Ovary (tissue), 9 donors: ENCODE data around the gene KCNJ1. TPM values are rescaled to one million over a fixed set of nuclear protein-coding genes. Genes with fewer than 3 reads are reported as not detected.
A peak's percentile ranks its signal among the peaks of the same experiment; 100 is the strongest.

ENCODE experiments used
- DNase-seq, 5 donors: peaks; one replicate each; pipeline ENCODE4 v3.0.0-alpha.2; 2019 to 2020
- H3K27ac ChIP-seq, 2 donors: fragments of 200-600 bp; one replicate each; pipeline versions ENCODE4 v1.5.1 to v1.8.0; 2019 to 2022
- H3K27me3 ChIP-seq: fragments of 200-600 bp; one replicate; pipeline ENCODE4 v1.8.0; 2022
- H3K36me3 ChIP-seq: fragments of 200-600 bp; sonication (generic); one replicate; pipeline ENCODE4 v1.5.1; 2019
- H3K4me1 ChIP-seq: one replicate; pipeline ENCODE4 v1.8.1; 2013; ENCODE audit warnings: mild to moderate bottlenecking, moderate library complexity; ENCODE audit not compliant: insufficient read depth
- H3K4me3 ChIP-seq: fragments of 200-600 bp; sonication (generic); one replicate; pipeline ENCODE4 v1.5.1; 2017
- H3K9me3 ChIP-seq, 2 donors: fragments of 200-600 bp in 1 of 2; sonication (generic) in 1 of 2; one replicate each; pipeline versions ENCODE4 v1.5.1 to v1.8.1; 2013 to 2019; ENCODE audit warnings: mild to moderate bottlenecking in 1 of 2, moderate library complexity in 1 of 2
- CTCF ChIP-seq, 3 donors: fragments of 450-650 bp in 2 of 3; fragments of 200-600 bp in 1 of 3; IDR thresholded peaks; one replicate each; pipeline versions ENCODE4 v1.5.1 to v1.8.0; 2016 to 2022; ENCODE audit warnings: antibody characterized with exemption in 3 of 3, mild to moderate bottlenecking in 1 of 3
- EP300 ChIP-seq: sonication (generic); formaldehyde crosslinking; IDR thresholded peaks from one replicate; pipeline ENCODE4 v1.6.1; 2017; ENCODE audit warnings: antibody characterized with exemption
- POLR2A ChIP-seq: fragments of 450-650 bp; IDR thresholded peaks from one replicate; pipeline ENCODE4 v1.6.1; 2017; ENCODE audit warnings: antibody characterized with exemption, mild to moderate bottlenecking, moderate library complexity
- WGBS, 3 donors: extraction: QIAGEN DNeasy Blood & Tissue Kit in 1 of 3; methylation state at CpG; one replicate each; pipeline versions ENCODE4 v1.1.5 to v1.1.7; 2013 to 2017; 5-methylcytosine and 5-hydroxymethylcytosine counted together
- intact Hi-C, 4 donors: fragments of 100-400 bp; cut with DNase I; formaldehyde crosslinking; loops; one replicate each; pipeline versions ENCODE4 v1.11.0 to v1.15.1; 2022 to 2023
- polyA plus RNA-seq, 2 donors: library from polyadenylated mRNA; stranded (reverse); fragments of 200-250 nt in 1 of 2; fragments of 350-450 nt in 1 of 2; fragmentation: Illumina TruSeq in 1 of 2; extraction: RNeasy Lipid Tissue Mini Kit (QIAGEN cat#74804) in 1 of 2; gene quantifications; one replicate each; pipeline ENCODE4 v1.2.3, GENCODE V29; 2013 to 2014
- total RNA-seq, 7 donors: library from RNA; depleted of rRNA in 2 of 7; stranded (reverse); fragments of >200 nt in 2 of 7; fragmentation: NEBNext Ultra II Directional in 3 of 7; extraction: Animal tissue kit (Norgen Biotek cat#: 25700) in 3 of 7; gene quantifications; one replicate each; pipeline versions ENCODE4 v1.1.0 to v1.2.4, GENCODE V29; 2016 to 2023
- donor health status: DM: no; HTN: no; CAD: no; lungs with moderate emphysema.
- donor health status: DM: no; HTN: no; CAD: no.
- donor health status: Bipolar disorder and iron deficiency.
- donor health status: DM: yes; HTN: yes; CAD: no.
- donor health status: DM: no; HTN: no; CAD: no.
- donor health status: DM: yes; HTN: yes; CAD: no.

The KCNJ1 gene
- total and polyA plus RNA-seq, 9 donors, result 0.48 TPM; not detected in 8

- Histone ChIP-seq H3K27ac (no peak overlapping the region), H3K36me3 (no peaks in the 10 kb centered on the region), H3K9me3 (no peaks in the 10 kb centered on the region), H3K4me1 (peaks cover 6% of the 10 kb centered on the region), H3K4me3 (no peak overlapping the region), H3K27me3 (no peaks in the 10 kb centered on the region)
- DNase-seq, result no peak
- WGBS, 3 donors, result 86 to 92% (median 89%) methylated on average over 8 to 9 of the region's 9 CpGs
- no peak for TF ChIP-seq CTCF (IDR thresholded peaks at IDR 0.05)
- TF ChIP-seq EP300, result no peak
- no peak for TF ChIP-seq POLR2A
- intact Hi-C loops, result no loop called here
These were observed 4.7 kb downstream of the KCNJ1 start for GRCh38 chr11:128862406-128862805.

- Histone ChIP-seq H3K4me1 (peaks cover 6% of the 10 kb centered on the region), H3K4me3 (no peak overlapping the region), H3K27ac (no peak overlapping the region), H3K9me3 (no peaks in the 10 kb centered on the region), H3K36me3 (no peaks in the 10 kb centered on the region), H3K27me3 (no peaks in the 10 kb centered on the region)
- intact Hi-C loops, result no loop called here
- no peak for TF ChIP-seq POLR2A
- no peak for TF ChIP-seq CTCF (IDR thresholded peaks at IDR 0.05)
- TF ChIP-seq EP300, result no peak
- 89 to 92% (median 90%) methylated on average over 16 of the region's 16 CpGs for WGBS, 3 donors
- DNase-seq, result no peak
These were observed 6.3 kb downstream of the KCNJ1 start for GRCh38 chr11:128860571-128861361.

- H3K9me3 ChIP-seq, result no peaks in the 10 kb centered on the region
- H3K4me3 ChIP-seq, result no peak overlapping the region
- TF ChIP-seq CTCF (IDR thresholded peaks at IDR 0.05) (peak in 2 of 3 donors; percentile 40 to 68), EP300 (no peak), POLR2A (no peak)
- 24 to 36% (median 27%) methylated on average over 33 of the region's 33 CpGs for WGBS, 3 donors
- H3K4me1 ChIP-seq, result peaks cover 6% of the 10 kb centered on the region
- H3K36me3 ChIP-seq, result no peaks in the 10 kb centered on the region
- no peaks in the 10 kb centered on the region for H3K27me3 ChIP-seq
- intact Hi-C loops, result no loop called here
- no peak overlapping the region for H3K27ac ChIP-seq
- DNase-seq, result peak; percentile 41 to 78 (median 57)
These were observed 7.3 kb downstream of the KCNJ1 start for GRCh38 chr11:128859563-128860441.

- TF ChIP-seq POLR2A (no peak), EP300 (no peak), CTCF (IDR thresholded peaks at IDR 0.05) (no peak)
- no peak overlapping the region for H3K27ac ChIP-seq
- whole genome bisulfite sequencing, 3 donors, result 92 to 96% (median 93%) methylated on average over 2 of the region's 2 CpGs
- H3K4me1 ChIP-seq, result peaks cover 6% of the 10 kb centered on the region
- no peak overlapping the region for H3K4me3 ChIP-seq
- intact Hi-C loops, result no loop called here
- H3K27me3 ChIP-seq, result no peaks in the 10 kb centered on the region
- no peaks in the 10 kb centered on the region for H3K9me3 ChIP-seq
- no peak for DNase-seq
- no peaks in the 10 kb centered on the region for H3K36me3 ChIP-seq
These were observed 9.8 kb downstream of the KCNJ1 start for GRCh38 chr11:128857341-128857740.
